ENCODE results near the gene KIRREL3. TPM values are rescaled to one million over a fixed set of nuclear protein-coding genes. Genes with fewer than 3 reads are reported as not detected.

KIRREL3 gene
- total RNA-seq, 4 donors from 2014 or later = 0.19 TPM; not detected in 3

DNA sequence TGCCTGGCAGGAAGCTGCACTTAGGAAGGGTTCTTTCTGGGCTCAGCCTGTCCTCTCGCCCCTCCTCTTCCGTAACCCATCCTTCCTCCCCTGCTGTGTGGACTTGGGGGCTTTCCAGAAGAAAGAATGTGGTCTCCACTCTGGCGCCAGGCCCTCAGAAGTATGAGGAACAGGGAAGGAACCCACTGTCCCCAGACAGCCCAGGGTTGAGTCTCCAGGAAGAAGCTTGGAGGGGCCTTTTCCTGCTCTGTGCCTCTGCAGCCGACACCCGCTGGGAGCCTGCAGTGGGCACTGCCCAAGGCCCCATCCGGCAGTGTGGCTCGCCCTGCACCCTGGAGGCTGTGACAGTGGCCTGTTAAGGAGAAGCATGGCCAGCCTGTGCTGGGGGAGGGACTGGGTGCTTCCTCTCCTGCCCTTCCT is 532.5 kb downstream of the KIRREL3 start:
- Histone ChIP-seq H3K27ac (peak overlapping the region in 1 of 4 donors; percentile 10), H3K4me3 (no peak overlapping the region), H3K9me3 (no peaks in the 10 kb centered on the region), H3K36me3 (no peaks in the 10 kb centered on the region), H3K4me1 (peaks cover 0 to 54% (median 10%) of the 10 kb centered on the region in 3 donors), H3K27me3 (peaks cover 0 to 38% (median 0%) of the 10 kb centered on the region in 4 donors)
- no peak for TF ChIP-seq POLR2A (IDR thresholded peaks at IDR 0.05)
- TF ChIP-seq, protein P1, sequence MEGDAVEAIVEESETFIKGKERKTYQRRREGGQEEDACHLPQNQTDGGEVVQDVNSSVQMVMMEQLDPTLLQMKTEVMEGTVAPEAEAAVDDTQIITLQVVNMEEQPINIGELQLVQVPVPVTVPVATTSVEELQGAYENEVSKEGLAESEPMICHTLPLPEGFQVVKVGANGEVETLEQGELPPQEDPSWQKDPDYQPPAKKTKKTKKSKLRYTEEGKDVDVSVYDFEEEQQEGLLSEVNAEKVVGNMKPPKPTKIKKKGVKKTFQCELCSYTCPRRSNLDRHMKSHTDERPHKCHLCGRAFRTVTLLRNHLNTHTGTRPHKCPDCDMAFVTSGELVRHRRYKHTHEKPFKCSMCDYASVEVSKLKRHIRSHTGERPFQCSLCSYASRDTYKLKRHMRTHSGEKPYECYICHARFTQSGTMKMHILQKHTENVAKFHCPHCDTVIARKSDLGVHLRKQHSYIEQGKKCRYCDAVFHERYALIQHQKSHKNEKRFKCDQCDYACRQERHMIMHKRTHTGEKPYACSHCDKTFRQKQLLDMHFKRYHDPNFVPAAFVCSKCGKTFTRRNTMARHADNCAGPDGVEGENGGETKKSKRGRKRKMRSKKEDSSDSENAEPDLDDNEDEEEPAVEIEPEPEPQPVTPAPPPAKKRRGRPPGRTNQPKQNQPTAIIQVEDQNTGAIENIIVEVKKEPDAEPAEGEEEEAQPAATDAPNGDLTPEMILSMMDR (IDR thresholded peaks at IDR 0.05) = no peak
- WGBS, 2 donors = 40 to 80% methylated on average over 1 to 2 of the region's 7 CpGs
- no peak for DNase-seq
- intact Hi-C loops (cut with DNase I) = no loop called here

DNA sequence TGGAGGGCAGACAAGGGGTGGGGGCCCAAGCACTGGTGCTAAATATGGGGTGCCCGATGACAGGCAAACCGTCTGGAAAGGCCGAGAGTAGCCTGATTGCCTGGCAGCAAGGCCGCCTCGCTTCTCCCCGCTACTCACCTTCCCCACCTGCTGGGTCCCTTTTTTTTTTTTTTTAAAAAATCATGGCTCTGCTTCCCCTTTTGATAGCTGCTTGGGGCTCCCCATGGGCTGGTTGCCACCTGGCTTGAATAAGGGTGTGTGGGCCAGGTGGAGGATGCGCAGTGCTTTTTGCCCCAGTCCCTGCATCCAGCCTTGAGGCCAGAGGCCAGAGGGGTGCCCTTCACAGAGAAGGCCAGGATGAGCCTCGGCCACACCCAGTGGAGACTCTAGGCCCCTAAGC is 533.1 kb downstream of the KIRREL3 start:
- Histone ChIP-seq H3K4me3 (no peak overlapping the region), H3K27ac (peak overlapping the region in 1 of 4 donors; percentile 10), H3K4me1 (peaks cover 0 to 54% (median 10%) of the 10 kb centered on the region in 3 donors), H3K36me3 (no peaks in the 10 kb centered on the region), H3K27me3 (peaks cover 0 to 41% (median 0%) of the 10 kb centered on the region in 4 donors), H3K9me3 (no peaks in the 10 kb centered on the region)
- WGBS, 2 donors = 73 to 98% methylated on average over 4 to 6 of the region's 8 CpGs
- intact Hi-C loops (cut with DNase I) = no loop called here
- DNase-seq = no peak
- TF ChIP-seq, protein P1 (IDR thresholded peaks at IDR 0.05) = no peak
- TF ChIP-seq POLR2A (IDR thresholded peaks at IDR 0.05) = no peak

DNA sequence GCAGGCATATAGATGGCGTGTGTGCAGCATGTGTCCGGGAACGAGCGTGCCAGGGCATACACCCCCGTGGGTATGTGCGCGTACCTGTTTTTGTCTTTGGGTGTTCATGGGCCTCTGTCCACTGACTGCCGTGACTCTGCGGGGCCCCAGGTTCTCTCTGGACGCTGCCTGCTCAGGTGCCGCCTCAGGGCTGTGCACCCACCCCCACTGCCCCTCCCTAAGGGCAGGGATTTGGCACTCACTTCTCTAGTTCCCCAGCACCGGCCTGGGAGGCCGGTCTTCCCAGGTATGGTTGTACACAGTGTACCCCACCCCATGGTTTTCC is 533.6 kb downstream of the KIRREL3 start:
- intact Hi-C loops (cut with DNase I) = no loop called here
- TF ChIP-seq, protein P1 (IDR thresholded peaks at IDR 0.05) = no peak
- no peak for TF ChIP-seq POLR2A (IDR thresholded peaks at IDR 0.05)
- Histone ChIP-seq H3K27me3 (peaks cover 0 to 41% (median 0%) of the 10 kb centered on the region in 4 donors), H3K36me3 (no peaks in the 10 kb centered on the region), H3K27ac (no peak overlapping the region), H3K9me3 (no peaks in the 10 kb centered on the region), H3K4me3 (no peak overlapping the region), H3K4me1 (peaks cover 0 to 54% (median 10%) of the 10 kb centered on the region in 3 donors)
- 73% methylated on average over 12 of the region's 13 CpGs; no CpG with 5 or more reads in 1 of the 2 donors for WGBS, 2 donors
- DNase-seq = no peak

DNA sequence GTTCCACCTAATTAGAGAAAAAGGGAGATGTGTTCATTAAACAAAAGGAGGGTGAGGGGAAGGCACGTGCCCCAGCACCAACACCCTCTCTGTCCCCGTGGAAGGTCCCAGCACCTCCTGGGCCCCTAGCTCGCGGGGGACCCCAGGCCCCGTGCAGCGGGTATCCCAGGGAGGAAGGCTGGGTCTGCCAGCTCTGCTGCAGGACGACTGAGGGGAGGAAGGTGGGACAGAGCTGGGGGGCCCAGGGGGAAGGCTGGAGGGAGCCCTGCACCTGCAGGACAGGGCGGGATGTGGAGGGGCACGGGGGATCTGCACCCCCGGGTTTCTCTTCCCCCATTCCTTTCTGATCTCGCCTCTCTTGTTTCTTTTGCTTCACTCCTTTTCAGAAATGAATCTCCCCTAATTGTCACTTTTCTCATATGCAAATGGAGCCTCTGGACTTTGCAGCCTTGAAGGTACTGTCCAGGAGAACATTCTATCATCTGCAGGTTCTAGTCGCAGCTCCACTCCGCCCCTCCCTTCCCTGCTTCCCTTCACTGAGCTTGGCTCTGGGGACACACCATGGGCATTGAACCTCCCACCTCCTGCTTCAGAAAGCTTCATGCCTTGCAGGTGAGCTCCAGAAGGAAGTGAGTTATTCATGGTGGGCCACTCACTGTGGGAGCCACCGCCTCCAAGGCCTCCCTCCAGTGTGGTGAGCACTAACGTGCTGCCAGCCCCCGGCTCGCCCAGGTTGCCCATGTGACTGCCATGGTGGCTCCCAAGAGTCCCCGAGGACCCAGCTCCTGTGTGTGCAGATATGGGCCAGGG is 534.1 kb downstream of the KIRREL3 start:
- 46 to 74% methylated on average over 10 to 11 of the region's 18 CpGs for WGBS, 2 donors
- intact Hi-C loops (cut with DNase I) = no loop called here
- Histone ChIP-seq H3K4me3 (no peak overlapping the region), H3K36me3 (no peaks in the 10 kb centered on the region), H3K4me1 (peaks cover 0 to 54% (median 10%) of the 10 kb centered on the region in 3 donors), H3K9me3 (no peaks in the 10 kb centered on the region), H3K27ac (peak overlapping the region in 1 of 4 donors; percentile 40), H3K27me3 (peaks cover 0 to 41% (median 0%) of the 10 kb centered on the region in 4 donors)
- TF ChIP-seq POLR2A (IDR thresholded peaks at IDR 0.05) = no peak
- TF ChIP-seq, protein P1 (IDR thresholded peaks at IDR 0.05) = no peak
- no peak for DNase-seq

DNA sequence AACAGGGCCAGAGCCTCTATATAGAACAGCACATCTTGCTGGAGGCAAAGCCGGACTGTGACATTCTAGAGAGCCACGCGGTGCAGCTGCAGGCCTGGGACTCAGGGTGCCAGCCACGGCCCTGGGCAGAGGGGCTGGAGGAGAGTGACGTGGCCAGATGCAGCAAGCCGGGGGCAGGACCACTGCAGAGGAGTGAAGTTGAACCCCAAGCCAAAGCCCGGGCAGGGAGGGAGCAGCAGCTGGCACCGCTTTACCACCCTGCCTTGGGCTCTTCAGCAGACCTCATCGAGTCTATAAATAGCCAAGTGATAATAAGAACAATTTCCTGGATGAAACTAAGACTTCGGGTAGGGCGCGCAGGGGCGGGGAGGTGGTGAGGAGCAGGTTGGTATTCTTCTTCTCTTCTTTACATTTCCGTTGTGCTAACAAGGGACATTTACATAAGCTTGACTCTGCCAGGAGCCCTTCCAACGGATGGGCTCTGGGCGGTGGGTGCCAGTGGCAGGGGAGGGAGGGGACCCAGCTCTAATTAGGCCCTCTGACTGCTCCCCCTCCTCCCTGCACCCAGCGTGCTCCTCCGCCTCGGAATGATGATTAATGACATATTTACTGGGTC is 534.9 kb downstream of the KIRREL3 start:
- Histone ChIP-seq H3K4me1 (peaks cover 0 to 54% (median 10%) of the 10 kb centered on the region in 3 donors), H3K9me3 (no peaks in the 10 kb centered on the region), H3K27me3 (peaks cover 0 to 46% (median 0%) of the 10 kb centered on the region in 4 donors), H3K36me3 (no peaks in the 10 kb centered on the region), H3K27ac (peak overlapping the region in 1 of 4 donors; percentile 40), H3K4me3 (no peak overlapping the region)
- intact Hi-C loops (cut with DNase I) = no loop called here
- TF ChIP-seq, protein P1 (IDR thresholded peaks at IDR 0.05) = no peak
- no peak for TF ChIP-seq POLR2A (IDR thresholded peaks at IDR 0.05)
- DNase-seq = no peak
- WGBS, 2 donors = 10 to 37% methylated on average over 10 to 12 of the region's 19 CpGs

Data from esophagus squamous epithelium (tissue), 5 donors.